Suprapubic skin (tissue), 3 donors: ENCODE data around the gene LRPAP1.

Source experiments
- CTCF ChIP-seq, 2 donors: fragments of 200-600 bp in 1 of 2; fragments of 450-650 bp in 1 of 2; sonication (generic) in 1 of 2; IDR thresholded peaks; one replicate each; pipeline ENCODE4 v1.5.1; 2016 to 2019; ENCODE audit warnings: antibody characterized with exemption in 2 of 2, mild to moderate bottlenecking in 1 of 2, moderate library complexity in 1 of 2
- EP300 ChIP-seq: sonication (generic); formaldehyde crosslinking; IDR thresholded peaks from one replicate; pipeline ENCODE4 v1.6.1; 2017; ENCODE audit warnings: antibody characterized with exemption
- POLR2A ChIP-seq, 2 donors: fragments of 450-650 bp; IDR thresholded peaks; one replicate each; pipeline ENCODE4 v1.6.1; 2017; ENCODE audit warnings: antibody characterized with exemption in 2 of 2, mild to moderate bottlenecking in 2 of 2, moderate library complexity in 2 of 2

GRCh38 chr4:3492741-3493719 lies 39.2 kb downstream of the LRPAP1 start:
- TF ChIP-seq CTCF (IDR thresholded peaks at IDR 0.05) (no peak), EP300 (no peak), POLR2A (IDR thresholded peaks at IDR 0.05) (no peak)
